HG02571 (cell line): ENCODE data around the gene ZNF770.
"Not testable (repeated sequence)": the region's sequence is repeated elsewhere in the genome, so short reads cannot be mapped to it uniquely, and the experiment has no call there.

Source experiments
- ATAC-seq: cut with Tn5 transposase; IDR thresholded peaks from one replicate; pipeline ENCODE4 v1.9.1; 2021; ENCODE audit warnings: mild to moderate bottlenecking, moderate library complexity; ENCODE audit not compliant: unreplicated experiment

Gene ZNF770

DNA sequence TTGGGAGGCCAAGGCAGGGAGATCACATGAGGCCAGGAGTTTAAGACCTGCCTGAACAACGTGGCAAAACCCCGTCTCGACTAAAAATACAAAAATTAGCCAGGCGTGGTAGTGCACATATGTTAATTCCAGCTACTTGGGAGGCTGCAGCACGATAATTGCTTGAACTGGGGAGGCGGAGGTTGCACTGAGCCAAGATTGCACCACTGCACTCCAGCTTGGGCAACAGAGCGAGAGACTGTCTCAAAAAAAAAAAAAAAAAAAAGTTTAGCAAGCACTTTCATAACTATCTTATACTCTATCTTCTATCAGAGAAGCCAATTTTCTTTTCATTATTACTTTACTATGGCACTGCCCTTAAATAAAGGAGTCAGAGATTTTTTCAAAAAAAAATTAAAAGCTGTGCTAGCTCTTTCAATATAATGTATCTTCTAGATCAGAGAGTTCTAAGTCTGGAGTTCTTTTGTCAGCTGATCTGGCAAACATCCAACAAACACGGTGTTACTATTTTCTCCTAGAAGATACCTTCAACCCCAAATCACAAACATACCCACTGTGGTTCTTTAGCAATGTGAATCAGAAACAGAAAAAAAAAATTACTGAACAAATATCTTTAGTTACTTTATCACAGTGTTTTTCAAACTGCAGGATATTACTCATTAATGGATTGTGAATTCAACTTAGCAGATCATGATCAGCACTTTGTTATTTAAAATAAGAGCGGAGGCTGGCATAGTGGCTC lies 3.0 kb downstream of the ZNF770 start:
- no peak for ATAC-seq

DNA sequence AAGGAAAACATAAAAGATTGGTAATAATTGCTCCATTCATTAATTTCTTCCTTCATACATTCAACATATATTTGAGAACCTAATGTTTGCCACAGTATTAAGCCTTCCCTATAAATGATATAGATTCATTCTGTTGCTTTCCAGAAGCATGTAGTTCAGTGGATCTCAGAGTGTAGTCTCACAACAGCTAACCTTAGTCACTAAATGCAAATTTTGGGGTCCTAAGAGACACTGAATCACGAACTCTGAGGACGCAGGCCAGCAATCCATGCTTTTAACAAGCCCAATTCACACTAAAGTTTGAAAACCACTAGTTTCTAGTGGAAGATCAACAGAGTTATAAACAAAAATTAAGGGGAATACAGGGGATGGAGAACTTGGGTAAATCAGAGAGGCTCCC lies 11.3 kb downstream of the ZNF770 start:
- ATAC-seq = no peak

DNA sequence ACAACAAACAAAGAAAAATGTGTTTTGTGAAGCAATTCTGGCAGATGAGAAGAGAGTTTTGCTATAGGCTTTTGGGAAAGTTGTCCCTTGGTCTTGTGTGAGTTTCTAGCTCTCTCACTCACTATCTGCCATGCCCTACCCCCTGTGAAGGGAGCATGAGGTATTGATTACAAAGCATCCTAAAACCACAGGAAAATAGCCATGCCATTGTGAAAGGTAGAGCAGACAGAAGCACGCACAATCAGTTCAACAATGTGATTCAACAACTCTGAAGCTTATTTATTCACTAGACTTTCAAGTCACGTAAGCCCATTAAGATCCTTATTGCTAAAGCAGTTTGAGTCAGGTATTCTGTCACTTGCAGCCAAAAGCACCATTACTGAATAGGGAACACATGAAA lies 12.0 kb downstream of the ZNF770 start:
- ATAC-seq = no peak

DNA sequence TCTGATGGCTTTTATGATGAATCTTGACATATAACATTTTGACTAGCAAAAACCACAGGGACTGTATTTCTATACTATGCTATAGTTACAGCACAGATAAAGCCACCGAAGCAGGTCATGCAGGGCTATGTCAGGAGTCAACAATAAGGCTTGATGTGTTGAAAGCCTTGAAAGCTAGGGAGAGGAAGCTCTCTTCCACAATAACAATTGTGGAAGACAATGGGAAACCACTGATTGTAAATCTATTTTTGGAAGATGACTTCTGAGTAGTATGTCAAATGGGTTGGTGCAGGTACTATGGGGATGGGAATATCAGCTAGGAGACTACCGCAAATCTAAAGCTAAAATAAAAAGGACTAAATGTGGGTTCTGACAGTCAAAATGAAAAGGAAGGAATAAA lies 14.6 kb downstream of the ZNF770 start:
- no peak for ATAC-seq

DNA sequence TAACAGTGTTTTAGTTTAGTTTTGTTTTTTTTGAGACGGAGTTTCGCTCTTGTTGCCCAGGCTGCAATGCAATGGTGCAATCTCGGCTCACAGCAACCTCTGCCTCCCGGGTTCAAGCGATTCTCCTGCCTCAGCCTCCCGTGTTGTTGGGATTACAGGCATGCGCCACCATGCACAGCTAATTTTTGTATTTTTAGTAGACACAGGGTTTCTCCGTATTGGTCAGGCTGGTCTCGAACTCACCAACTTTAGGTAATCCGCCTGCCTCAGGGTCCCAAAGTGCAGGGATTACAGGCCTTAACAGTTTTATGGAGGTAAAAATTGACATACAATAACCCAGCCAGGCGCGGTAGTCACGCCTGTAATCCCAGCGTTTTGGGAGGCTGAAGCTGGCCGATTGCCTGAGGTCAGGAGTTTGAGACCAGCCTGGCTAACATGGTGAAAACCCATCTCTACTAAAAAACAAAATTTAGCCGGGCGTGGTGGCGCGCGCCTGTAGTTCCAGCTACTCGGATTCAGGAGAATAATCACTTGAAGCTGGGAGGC lies 17.9 kb downstream of the ZNF770 start:
- ATAC-seq = not testable (repeated sequence)

DNA sequence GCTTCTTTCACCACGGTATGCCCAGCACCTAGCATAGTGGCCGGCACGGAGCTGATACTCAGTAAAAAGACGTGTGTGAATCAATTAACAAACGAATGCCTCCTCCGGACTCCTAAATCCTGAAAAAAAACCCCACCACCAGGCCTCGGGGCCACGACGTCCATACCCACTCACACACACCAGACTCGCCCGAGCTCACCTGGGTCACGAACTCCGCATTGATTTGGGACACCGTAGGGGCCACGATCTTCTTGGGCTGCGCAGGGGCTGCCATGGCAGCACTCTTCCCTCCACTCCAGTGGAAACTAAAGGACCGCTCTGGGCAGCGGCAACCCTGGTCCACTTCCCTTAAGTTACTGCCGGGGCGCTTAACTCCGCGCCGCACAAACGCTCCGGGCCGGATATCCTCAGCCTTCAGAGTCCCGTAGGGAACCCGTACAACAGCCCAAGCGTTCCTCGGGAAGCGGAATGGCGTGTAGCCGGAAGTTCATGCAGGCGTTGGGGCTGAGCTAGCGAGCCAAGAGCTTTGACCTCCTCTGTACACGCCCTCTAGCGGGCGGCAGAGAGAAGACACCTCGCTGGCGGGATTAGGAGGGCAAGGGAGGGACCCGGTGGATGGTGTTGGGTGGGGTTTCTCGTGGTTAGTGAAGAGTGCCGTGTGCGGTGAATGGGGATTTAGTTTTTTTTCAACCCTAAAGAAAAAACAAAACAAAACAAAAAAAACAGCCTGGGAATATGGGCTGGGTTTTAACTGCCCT lies 18.6 kb downstream of the ZNF770 start, which contains the start of gene AQR:
Gene AQR (minus strand): TSS at position 403 of the 758 bp plus-strand sequence. CDS start 129 bp downstream, at position 274.
- peak; percentile 98 for ATAC-seq

DNA sequence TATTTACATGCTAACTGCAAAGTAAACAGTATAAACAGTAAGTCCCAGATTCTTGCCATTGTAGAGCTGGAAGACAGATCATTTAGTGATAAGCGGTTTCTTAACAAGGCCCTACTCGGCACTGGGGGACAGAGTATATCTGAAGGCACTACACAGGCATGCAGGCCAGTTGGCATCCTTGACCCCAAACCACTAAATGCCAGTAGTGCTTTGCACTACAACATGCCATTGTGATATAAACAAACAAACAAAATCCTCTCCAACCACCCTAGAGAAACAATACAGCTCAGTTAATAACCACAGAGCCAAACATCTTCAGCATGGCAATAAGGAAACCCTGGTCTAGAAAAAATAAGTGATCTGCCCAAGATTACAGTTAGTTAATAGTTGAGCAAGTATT lies 23.8 kb downstream of the ZNF770 start:
- ATAC-seq = no peak

DNA sequence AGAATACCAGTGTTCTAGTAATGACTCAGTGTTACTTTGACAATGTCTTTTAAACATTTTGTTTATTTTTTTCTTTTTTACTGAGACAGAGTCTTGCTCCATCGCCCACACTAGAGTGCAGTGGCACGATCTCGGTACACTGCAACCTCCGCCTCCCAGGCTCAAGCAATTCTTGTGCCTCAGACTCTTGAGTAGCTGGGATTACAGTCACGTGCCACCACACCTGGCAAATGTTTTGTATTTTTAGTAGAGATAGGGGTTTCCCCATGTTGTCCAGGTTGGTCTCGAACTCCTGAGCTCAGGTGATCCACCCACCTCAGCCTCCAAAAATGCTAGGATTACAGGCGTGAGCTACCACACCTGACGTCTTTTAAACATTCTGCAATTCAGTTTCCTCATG lies 34.2 kb downstream of the ZNF770 start:
- ATAC-seq = no peak

DNA sequence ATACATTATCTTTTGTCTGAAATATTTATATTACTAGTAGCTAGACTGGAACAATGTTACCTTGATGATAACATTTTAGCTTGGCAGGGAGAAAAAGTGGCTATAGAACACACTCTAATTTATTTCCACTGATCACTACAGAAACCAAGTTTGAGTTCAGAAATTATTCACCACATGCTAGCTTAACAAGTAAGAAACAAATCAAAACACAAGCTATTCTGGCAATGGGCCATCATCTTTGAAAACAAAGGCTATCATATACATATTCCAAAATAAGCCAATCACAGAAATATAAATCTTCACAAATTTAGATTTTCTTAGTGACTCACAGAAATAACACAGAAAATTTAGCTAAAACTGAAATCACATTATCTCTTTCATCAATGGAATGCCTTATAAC lies 35.6 kb downstream of the ZNF770 start:
- no peak for ATAC-seq

DNA sequence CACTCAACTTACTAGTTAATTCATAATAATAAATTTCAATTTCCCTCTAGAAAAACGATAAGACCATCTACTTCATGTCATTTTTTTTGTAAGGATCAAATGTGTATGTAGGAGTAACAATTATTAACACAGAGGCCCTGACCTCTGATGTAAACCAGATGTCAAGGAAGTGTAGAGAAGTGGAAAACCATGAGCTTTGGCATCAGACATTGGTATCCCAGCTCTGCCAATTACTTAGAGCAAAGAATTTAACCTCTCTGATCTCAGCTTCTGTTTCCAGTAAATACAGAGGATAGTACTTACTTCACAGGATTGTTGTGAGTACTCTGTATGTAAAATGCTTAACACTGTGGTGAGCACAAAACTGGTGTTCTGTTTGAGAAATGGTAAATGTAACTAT lies 36.1 kb downstream of the ZNF770 start:
- no peak for ATAC-seq

DNA sequence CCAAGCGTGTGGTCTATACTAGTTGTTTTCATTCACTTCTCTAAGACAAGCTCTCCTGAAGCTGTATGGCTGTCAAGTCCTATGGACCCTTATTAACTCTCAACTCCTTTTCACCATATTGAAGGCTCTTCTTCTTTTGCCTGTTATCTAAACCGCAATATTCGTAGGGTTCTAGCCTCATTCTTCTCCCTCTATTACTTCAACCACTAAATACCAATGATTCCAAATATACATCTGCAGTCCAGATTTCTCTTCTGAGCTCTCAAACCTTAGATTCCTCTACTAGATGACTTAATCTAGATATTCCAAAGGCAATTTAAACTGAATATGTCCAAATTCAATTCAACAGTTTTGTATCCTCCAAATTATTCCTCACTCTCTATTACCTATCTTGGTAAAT lies 43.2 kb downstream of the ZNF770 start:
- no peak for ATAC-seq

DNA sequence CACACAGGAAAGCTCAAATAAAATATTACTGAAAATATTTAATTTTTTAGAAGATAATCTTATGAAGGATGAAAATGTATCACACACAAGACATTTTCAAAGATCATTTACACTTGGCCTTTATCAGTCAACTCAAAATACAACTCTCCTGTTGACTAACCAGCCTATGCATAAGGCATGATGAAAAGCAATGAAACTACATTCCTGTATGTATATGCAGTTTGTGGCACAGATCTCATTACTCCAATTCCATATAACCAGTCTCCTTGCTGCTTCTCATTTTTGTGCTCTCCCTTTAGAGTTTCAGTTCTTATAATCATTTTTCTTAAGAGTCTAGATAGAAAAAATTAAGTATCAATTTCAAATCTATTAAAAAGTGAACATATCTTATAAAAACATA lies 44.4 kb downstream of the ZNF770 start:
- ATAC-seq = no peak

DNA sequence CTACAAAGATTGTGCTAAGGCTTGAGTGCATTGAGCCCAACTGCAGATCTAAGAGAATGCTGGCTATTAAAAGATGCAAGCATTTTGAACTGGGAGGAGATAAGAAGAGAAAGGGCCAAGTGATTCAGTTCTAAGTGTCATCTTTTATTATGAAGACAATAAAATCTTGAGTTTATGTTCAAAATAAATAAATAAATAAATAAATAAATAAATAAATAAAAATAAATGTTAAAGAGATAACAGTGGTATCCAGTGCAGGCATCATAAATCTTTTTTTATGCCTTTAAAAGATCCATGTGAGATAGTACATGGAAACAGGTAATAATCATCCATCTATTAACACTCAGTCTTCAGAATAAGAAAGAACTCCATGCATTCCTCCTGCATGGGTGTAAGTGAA lies 44.8 kb downstream of the ZNF770 start:
- ATAC-seq = not testable (repeated sequence)

DNA sequence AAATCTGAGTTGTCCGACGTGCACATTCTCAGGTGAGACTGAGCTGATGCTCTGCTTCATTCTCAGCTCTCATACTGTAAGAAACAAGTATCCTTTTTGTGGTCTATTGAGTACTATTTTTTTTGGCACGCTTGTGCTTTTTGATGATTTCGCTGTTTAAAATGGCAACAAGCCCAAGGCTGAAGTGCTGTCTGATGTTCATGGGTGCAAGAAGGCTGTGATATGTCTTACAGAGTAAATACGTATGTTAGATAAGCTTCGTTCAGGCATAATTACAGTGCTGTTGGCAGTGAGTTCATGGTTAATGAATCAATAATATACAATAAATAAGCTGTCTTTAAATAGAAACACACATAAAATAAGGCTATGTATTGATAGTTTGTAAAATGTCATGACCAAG lies 45.7 kb downstream of the ZNF770 start:
- no peak for ATAC-seq

DNA sequence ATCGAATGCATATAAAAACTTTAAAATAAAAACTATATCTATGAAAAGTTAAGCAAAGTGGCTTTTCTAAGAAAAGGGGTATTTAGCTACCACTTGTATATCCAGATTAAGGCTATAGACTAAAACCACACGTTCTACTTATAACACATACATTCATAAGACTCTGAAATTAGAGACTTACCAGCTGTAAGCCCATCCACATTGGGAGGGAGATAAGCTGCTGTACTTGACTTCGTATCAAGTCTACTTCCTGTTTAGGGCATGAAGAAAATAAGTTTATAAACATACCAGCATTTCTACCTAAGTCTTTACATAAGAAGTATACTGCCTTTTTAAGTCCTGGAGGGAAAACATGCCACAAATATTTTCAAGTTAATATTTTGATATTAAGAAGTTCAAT lies 46.3 kb downstream of the ZNF770 start:
- no peak for ATAC-seq

DNA sequence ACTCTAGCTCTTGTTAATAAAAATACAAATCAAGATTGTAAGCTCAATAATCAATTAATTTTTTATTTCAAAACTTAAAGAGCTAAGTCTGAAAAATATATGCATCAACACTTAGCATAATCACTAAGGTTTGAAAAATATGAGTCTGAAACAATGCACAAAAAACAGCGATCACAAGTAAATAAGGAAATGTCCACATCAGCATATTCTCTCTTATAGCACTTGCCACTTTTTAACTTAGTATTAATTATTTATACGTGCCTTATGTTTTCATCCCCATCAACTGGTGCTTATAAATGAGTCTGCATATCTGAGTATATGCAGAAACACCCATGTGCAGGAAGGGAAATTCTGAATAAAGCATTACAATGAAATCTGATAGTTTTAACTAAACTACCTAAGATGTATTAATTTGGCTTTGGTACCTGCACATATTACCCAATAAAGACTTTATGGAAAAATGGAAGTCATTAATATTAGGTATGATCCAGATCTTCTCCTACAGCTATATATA lies 46.8 kb downstream of the ZNF770 start:
- no peak for ATAC-seq

DNA sequence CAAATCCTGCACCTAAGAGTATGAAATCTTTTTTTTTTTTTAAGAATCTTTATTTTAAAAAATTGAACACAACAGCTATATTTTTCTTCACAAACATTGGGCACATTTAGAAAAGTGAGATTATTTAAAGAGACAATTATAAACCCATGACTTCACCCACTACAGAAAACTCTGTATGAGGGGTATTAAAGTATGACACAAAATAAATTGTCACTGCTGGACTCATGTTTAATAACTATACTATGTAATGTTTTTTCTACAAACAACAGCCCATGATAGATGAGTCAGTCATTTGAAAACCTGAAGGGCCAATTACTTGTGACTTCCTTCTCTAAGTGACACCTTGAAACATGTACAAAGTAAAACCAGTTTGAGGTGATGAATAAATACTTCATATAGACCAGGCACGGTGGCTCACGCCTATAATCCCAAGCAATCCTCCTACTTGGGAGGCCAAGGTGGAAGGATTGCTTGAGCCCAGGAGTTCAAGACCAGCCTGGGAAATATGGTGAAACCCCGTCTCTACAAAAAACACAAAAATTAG lies 54.6 kb downstream of the ZNF770 start:
- no peak for ATAC-seq

DNA sequence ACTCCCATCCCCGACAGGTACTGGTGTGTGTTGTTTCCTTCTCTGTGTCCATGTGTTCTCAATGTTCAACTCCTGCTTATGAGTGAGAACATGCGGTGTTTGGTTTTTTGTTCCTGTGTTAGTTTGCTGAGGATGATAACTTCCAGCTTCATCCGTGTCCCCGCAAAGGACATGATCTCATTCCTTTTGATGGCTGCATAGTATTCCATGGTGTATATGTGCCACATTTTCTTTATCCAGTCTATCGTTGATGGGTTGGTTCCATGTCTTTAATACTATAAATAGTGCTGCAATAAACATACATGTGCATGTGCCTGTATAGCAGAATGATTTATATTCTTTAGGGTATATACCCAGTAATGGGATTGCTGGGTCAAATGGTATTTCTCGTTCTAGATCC lies 59.7 kb downstream of the ZNF770 start:
- not testable (repeated sequence) for ATAC-seq
